GM19351 (cell line): ENCODE results near the gene L3MBTL4.

Experiments
- ATAC-seq: cut with Tn5 transposase; IDR thresholded peaks from one replicate; pipeline ENCODE4 v1.9.1; 2021; ENCODE audit warnings: mild to moderate bottlenecking, moderate library complexity; ENCODE audit not compliant: unreplicated experiment

Gene L3MBTL4

GRCh38 chr18:5937795-5938194 is 476.9 kb downstream of the L3MBTL4 start:
- no peak for ATAC-seq

DNA sequence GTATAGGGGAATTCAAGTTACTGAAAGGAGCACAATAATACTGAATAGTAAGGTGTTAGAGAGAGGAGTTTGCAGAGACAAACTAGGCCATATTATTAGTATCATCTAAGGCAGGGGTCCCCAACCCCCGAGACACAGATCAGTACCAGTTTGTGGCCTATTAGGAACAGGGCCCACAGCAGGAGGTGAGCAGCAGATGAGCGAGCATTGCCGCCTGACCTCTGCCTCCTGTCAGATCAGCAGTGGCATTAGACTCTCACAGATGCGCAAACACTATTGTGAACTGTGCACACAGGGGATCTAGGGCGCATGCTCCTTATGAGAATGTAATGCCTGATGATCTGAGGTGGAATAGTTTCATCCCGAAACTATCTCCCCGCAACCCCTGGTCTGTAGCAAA is 477.6 kb downstream of the L3MBTL4 start:
- ATAC-seq = no peak

GRCh38 chr18:5930789-5931188 is 483.9 kb downstream of the L3MBTL4 start:
- ATAC-seq = no peak

GRCh38 chr18:5918205-5918858 is 496.4 kb downstream of the L3MBTL4 start:
- ATAC-seq = no peak

DNA sequence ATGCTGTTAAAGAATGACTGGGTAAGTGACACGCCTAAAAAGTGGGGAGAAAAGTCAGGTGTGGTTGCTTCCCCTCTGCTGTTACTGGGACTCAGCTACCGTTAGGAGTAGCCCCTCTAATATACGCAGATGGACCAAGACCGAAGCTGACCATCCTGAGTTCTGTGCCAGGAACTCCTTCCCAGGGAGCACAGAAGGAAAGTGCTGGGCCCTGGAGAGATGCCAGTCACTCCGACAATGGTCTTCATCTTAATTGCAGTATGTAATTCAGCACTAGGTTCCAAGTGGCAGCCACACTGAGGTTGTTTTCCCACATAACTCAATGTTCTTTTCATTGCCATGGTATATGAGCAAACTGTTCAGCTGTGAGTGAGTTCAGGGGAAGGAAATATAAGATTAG is 499.8 kb downstream of the L3MBTL4 start:
- no peak for ATAC-seq

GRCh38 chr18:5914016-5914415 is 500.7 kb downstream of the L3MBTL4 start:
- ATAC-seq = no peak

DNA sequence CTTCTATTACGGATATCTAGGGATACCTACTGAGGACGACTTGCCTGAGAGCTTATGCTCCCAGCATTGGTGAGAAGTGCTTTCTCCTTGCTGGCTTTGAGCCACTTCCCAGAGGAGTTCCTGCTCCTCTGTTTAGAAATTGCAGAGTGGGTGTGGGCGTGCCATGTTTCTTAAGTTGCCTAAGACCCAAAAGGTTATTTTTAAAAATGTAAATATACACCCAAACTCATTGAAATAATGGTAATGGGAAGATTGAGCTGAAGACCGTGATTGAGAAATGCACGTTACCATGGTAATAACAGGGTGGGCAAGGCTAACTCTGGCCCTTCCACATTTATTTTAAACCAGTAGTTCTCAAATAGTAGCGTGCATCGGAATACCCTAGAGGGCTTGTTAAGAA is 502.1 kb downstream of the L3MBTL4 start:
- no peak for ATAC-seq

DNA sequence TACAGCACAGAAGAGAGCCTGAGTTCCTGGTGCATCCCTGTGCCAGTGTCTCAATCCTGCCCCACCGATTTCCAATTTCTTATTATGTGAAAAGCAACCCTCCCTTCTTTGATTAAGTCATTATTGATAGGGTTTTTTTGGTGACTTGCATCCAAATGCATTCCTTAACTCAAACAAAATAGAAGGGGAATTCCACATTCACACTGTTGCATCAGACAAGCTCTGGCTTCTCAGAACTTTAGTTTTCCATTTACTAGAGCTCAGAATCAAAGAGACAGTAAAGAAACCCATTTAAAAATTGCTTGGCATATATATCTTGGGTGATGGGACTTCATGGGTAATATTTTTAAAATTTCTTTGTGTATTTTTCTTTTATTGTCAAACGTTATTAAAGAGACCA is 505.6 kb downstream of the L3MBTL4 start:
- no peak for ATAC-seq
